ENCODE data around the gene GBA3.

GBA3 gene

GRCh38 chr4:22842360-22843018, 149.8 kb downstream of the GBA3 start:
- TF ChIP-seq CTCF (IDR thresholded peaks at IDR 0.05; ENCODE audit: borderline replicate concordance, insufficient read depth, low read depth, low read length), result no peak
- H3K4me3 ChIP-seq (ENCODE audit: low read depth, low read length), result no peak overlapping the region

- no peak for TF ChIP-seq CTCF (IDR thresholded peaks at IDR 0.05; ENCODE audit: borderline replicate concordance, insufficient read depth, low read depth, low read length)
- H3K4me3 ChIP-seq (ENCODE audit: low read depth, low read length), result no peak overlapping the region
Measured at GRCh38 chr4:22848332-22848731, 155.6 kb downstream of the GBA3 start.

GRCh38 chr4:22850055-22850454, 157.3 kb downstream of the GBA3 start:
- no peak for TF ChIP-seq CTCF (IDR thresholded peaks at IDR 0.05; ENCODE audit: borderline replicate concordance, insufficient read depth, low read depth, low read length)
- no peak overlapping the region for H3K4me3 ChIP-seq (ENCODE audit: low read depth, low read length)

- no peak overlapping the region for H3K4me3 ChIP-seq (ENCODE audit: low read depth, low read length)
- no peak for TF ChIP-seq CTCF (IDR thresholded peaks at IDR 0.05; ENCODE audit: borderline replicate concordance, insufficient read depth, low read depth, low read length)
Measured at GRCh38 chr4:22850630-22851029, 157.9 kb downstream of the GBA3 start.

- no peak for TF ChIP-seq CTCF (IDR thresholded peaks at IDR 0.05; ENCODE audit: borderline replicate concordance, insufficient read depth, low read depth, low read length)
- H3K4me3 ChIP-seq (ENCODE audit: low read depth, low read length), result no peak overlapping the region
Measured at GRCh38 chr4:22857411-22857810, 164.7 kb downstream of the GBA3 start.

GRCh38 chr4:22859318-22859717, 166.6 kb downstream of the GBA3 start:
- TF ChIP-seq CTCF (IDR thresholded peaks at IDR 0.05; ENCODE audit: borderline replicate concordance, insufficient read depth, low read depth, low read length), result no peak
- no peak overlapping the region for H3K4me3 ChIP-seq (ENCODE audit: low read depth, low read length)
